CD14-positive monocyte (primary cell): ENCODE results near the gene GPC6. TPM values are rescaled to one million over a fixed set of nuclear protein-coding genes. Genes with fewer than 3 reads are reported as not detected.

ENCODE experiments used
- DNase-seq, 3 donors: peaks; one replicate each; pipeline ENCODE4 v3.0.0-alpha.2; 2011 to 2022
- H2AFZ ChIP-seq: 2 replicates; pipeline ENCODE4 v1.6.0; 2012; ENCODE audit warnings: mild to moderate bottlenecking, low read depth, low read length, inconsistent platforms; ENCODE audit not compliant: insufficient read depth, poor library complexity, severe bottlenecking
- H3K27ac ChIP-seq, 2 donors: 1 replicate in 1 of 2; 2 replicates in 1 of 2; pipeline ENCODE4 v1.5.1; 2012 to 2013; ENCODE audit warnings: low read length in 2 of 2, control low read depth in 1 of 2, inconsistent platforms in 1 of 2, low read depth in 1 of 2, mild to moderate bottlenecking in 1 of 2
- H3K27me3 ChIP-seq, 2 donors: one replicate each; pipeline versions ENCODE4 v1.6.0 to v1.6.1; 2011 to 2013; ENCODE audit warnings: low read length in 2 of 2; ENCODE audit not compliant: control insufficient read depth in 2 of 2, insufficient read depth in 2 of 2
- H3K36me3 ChIP-seq, 2 donors: replicated peaks in 1 of 2; 1 replicate in 1 of 2; 2 replicates in 1 of 2; pipeline versions ENCODE4 v1.5.1 to v1.6.1; 2012 to 2013; ENCODE audit warnings: low read length in 2 of 2, control low read depth in 1 of 2, inconsistent platforms in 1 of 2, mild to moderate bottlenecking in 1 of 2; ENCODE audit not compliant: insufficient read depth in 2 of 2, control insufficient read depth in 1 of 2
- H3K4me1 ChIP-seq, 2 donors: 1 replicate in 1 of 2; 2 replicates in 1 of 2; pipeline versions ENCODE4 v1.5.1 to v1.6.1; 2012 to 2013; ENCODE audit warnings: low read length in 2 of 2, control low read depth in 1 of 2, inconsistent platforms in 1 of 2, mild to moderate bottlenecking in 1 of 2, moderate library complexity in 1 of 2; ENCODE audit not compliant: insufficient read depth in 2 of 2, control insufficient read depth in 1 of 2
- H3K4me2 ChIP-seq: replicated peaks from 2 replicates; pipeline ENCODE3; 2012; ENCODE audit warnings: low read length, moderate library complexity, mild to moderate bottlenecking; ENCODE audit not compliant: poor library complexity, severe bottlenecking; ENCODE audit errors: extremely low read depth
- H3K4me3 ChIP-seq, 3 experiments: fragments of 200-600 bp in 1 of 3; sonication (generic) in 1 of 3; replicated peaks in 1 of 3; 1 replicate in 2 of 3; 2 replicates in 1 of 3; pipeline ENCODE4 v1.5.1; 2011 to 2013; ENCODE audit warnings: low read length in 3 of 3, mild to moderate bottlenecking in 3 of 3, control low read depth in 2 of 3, low read depth in 2 of 3, inconsistent platforms in 1 of 3, moderate library complexity in 1 of 3
- H3K79me2 ChIP-seq: 2 replicates; pipeline ENCODE4 v1.6.0; 2012; ENCODE audit warnings: mild to moderate bottlenecking, control low read depth, inconsistent platforms, low read length, moderate library complexity; ENCODE audit not compliant: insufficient read depth
- H3K9ac ChIP-seq: 2 replicates; pipeline ENCODE4 v1.6.0; 2017; ENCODE audit warnings: low read length, mild to moderate bottlenecking; ENCODE audit not compliant: insufficient read depth, poor library complexity, severe bottlenecking
- H3K9me3 ChIP-seq, 2 donors: replicated peaks in 1 of 2; 1 replicate in 1 of 2; 2 replicates in 1 of 2; pipeline versions ENCODE4 v1.5.1 to v1.6.1; 2012 to 2013; ENCODE audit warnings: low read length in 2 of 2, control low read depth in 1 of 2; ENCODE audit not compliant: control insufficient read depth in 1 of 2, insufficient read depth in 1 of 2
- H4K20me1 ChIP-seq: 2 replicates; pipeline ENCODE4 v1.6.0; 2012; ENCODE audit warnings: mild to moderate bottlenecking, low read length, control low read depth, moderate library complexity; ENCODE audit not compliant: insufficient read depth
- H3K27ac Mint-ChIP-seq, 7 donors: one replicate each; pipeline ENCODE4 v1.8.0; 2020; ENCODE audit warnings: mild to moderate bottlenecking in 7 of 7, mixed read lengths in 7 of 7, moderate library complexity in 6 of 7, inconsistent platforms in 2 of 7
- H3K27me3 Mint-ChIP-seq, 3 donors: one replicate each; pipeline ENCODE4 v1.8.0; 2021 to 2022; ENCODE audit warnings: low read depth in 3 of 3, mild to moderate bottlenecking in 3 of 3, mixed read lengths in 3 of 3, moderate library complexity in 3 of 3, inconsistent platforms in 1 of 3
- H3K36me3 Mint-ChIP-seq, 2 donors: one replicate each; pipeline ENCODE4 v1.8.0; 2020; ENCODE audit warnings: mixed read lengths in 2 of 2, inconsistent platforms in 1 of 2, mild to moderate bottlenecking in 1 of 2
- H3K4me1 Mint-ChIP-seq: one replicate; pipeline ENCODE4 v1.8.0; 2020; ENCODE audit warnings: mild to moderate bottlenecking, mixed read lengths
- H3K4me3 Mint-ChIP-seq, 2 donors: one replicate each; pipeline ENCODE4 v1.8.0; 2020; ENCODE audit warnings: mild to moderate bottlenecking in 2 of 2, mixed read lengths in 2 of 2, moderate library complexity in 1 of 2
- H3K9me3 Mint-ChIP-seq, 7 donors: one replicate each; pipeline ENCODE4 v1.8.0; 2020 to 2022; ENCODE audit warnings: mixed read lengths in 7 of 7, mild to moderate bottlenecking in 6 of 7, moderate library complexity in 6 of 7, inconsistent platforms in 2 of 7
- WGBS: methylation state at CpG from one replicate; pipeline ENCODE4 v1.1.5; 2013; ENCODE audit warnings: missing lambda C conversion rate; ENCODE audit not compliant: insufficient coverage; 5-methylcytosine and 5-hydroxymethylcytosine counted together
- intact Hi-C, 2 donors: fragments of 100-400 bp; cut with micrococcal nuclease; formaldehyde crosslinking; loops; one replicate each; pipeline versions ENCODE4 v1.15.0 to v1.15.1; 2023
- polyA plus RNA-seq, 3 donors: library from polyadenylated mRNA; depleted of rRNA in 1 of 3; unstranded in 2 of 3; stranded (reverse) in 1 of 3; fragments of 300-500 nt in 2 of 3; fragments of >200 nt in 1 of 3; fragmentation: Illumina TruSeq in 2 of 3; gene quantifications; 1 replicate in 2 of 3; 2 replicates in 1 of 3; pipeline ENCODE4 v1.2.3, GENCODE V29; 2012 to 2021
- TF ChIP-seq, protein P1 (sequence below): fragments of 200-600 bp; IDR thresholded peaks from one replicate; pipeline ENCODE4 v1.8.0; 2022; ENCODE audit warnings: antibody characterized with exemption, mild to moderate bottlenecking

Gene GPC6
- polyA plus RNA-seq, 3 donors = not detected

DNA sequence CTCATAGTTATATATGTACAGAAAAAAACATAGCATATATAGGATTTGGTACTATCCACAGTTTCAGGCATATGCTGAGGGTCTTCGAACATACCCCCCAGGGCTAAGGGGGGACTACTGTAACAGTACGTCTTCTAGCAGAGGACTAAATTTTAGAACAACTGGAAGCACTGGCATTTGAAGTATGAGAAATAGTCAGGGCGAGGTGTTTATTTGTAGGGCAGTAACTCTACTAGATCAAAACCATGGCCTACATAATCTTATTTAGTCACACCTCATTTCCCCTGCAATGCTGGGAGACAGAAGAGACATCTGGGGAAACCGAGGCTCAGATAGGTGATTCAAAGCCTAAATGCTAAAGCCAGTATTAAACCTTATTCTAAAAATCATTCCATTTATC is 1007.2 kb downstream of the GPC6 start:
- no CpG with 5 or more reads among the region's 4 CpGs for WGBS
- intact Hi-C loops = no loop called here
- H3K36me3 Mint-ChIP-seq = no peaks in the 10 kb centered on the region

DNA sequence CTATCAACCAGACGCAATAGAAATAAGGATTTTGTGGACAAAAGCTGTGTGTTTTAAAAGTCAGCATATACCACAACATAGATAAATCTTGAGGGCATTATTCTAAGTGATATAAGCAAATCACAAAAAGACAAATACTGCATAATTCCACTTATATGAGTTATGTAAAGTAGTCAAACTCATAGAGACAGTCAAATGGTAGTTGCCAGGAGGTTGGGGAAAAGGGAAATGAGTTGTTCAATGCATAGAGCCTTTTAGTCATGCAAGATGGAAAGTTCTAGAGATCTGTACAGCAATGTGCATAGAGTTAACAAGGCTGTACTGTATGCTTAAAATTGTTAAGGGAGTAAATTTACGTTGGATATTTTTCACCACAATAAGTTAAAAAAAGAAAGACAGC is 1008.1 kb downstream of the GPC6 start:
- no peaks in the 10 kb centered on the region for H3K4me1 Mint-ChIP-seq
- Histone ChIP-seq H3K27ac (no peak overlapping the region), H3K36me3 (no peaks in the 10 kb centered on the region)

More for the DNA sequence above, 1007.2 kb downstream of the GPC6 start:
- Histone ChIP-seq H3K4me3 (no peak overlapping the region), H3K27me3 (no peaks in the 10 kb centered on the region), H3K4me2 (no peak overlapping the region), H3K4me1 (no peaks in the 10 kb centered on the region), H3K9ac (no peak overlapping the region), H3K27ac (no peak overlapping the region), H3K36me3 (no peaks in the 10 kb centered on the region), H3K79me2 (no peaks in the 10 kb centered on the region), H2AFZ (no peak overlapping the region), H3K9me3 (no peaks in the 10 kb centered on the region), H4K20me1 (no peaks in the 10 kb centered on the region)
- Mint-ChIP-seq H3K4me1 (no peaks in the 10 kb centered on the region), H3K27me3 (peaks cover 0 to 3% (median 1%) of the 10 kb centered on the region in 3 donors), H3K4me3 (no peak overlapping the region), H3K27ac (no peak overlapping the region), H3K9me3 (peaks cover 0 to 2% (median 0%) of the 10 kb centered on the region in 7 donors)
- TF ChIP-seq, protein P1, sequence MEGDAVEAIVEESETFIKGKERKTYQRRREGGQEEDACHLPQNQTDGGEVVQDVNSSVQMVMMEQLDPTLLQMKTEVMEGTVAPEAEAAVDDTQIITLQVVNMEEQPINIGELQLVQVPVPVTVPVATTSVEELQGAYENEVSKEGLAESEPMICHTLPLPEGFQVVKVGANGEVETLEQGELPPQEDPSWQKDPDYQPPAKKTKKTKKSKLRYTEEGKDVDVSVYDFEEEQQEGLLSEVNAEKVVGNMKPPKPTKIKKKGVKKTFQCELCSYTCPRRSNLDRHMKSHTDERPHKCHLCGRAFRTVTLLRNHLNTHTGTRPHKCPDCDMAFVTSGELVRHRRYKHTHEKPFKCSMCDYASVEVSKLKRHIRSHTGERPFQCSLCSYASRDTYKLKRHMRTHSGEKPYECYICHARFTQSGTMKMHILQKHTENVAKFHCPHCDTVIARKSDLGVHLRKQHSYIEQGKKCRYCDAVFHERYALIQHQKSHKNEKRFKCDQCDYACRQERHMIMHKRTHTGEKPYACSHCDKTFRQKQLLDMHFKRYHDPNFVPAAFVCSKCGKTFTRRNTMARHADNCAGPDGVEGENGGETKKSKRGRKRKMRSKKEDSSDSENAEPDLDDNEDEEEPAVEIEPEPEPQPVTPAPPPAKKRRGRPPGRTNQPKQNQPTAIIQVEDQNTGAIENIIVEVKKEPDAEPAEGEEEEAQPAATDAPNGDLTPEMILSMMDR = no peak
- no peak for DNase-seq

More for the DNA sequence above, 1008.1 kb downstream of the GPC6 start:
- Histone ChIP-seq H3K9me3 (no peaks in the 10 kb centered on the region), H3K9ac (no peak overlapping the region), H4K20me1 (no peaks in the 10 kb centered on the region), H3K4me1 (no peaks in the 10 kb centered on the region), H3K4me2 (no peak overlapping the region), H2AFZ (no peak overlapping the region), H3K27me3 (no peaks in the 10 kb centered on the region), H3K4me3 (no peak overlapping the region), H3K79me2 (no peaks in the 10 kb centered on the region)
- Mint-ChIP-seq H3K36me3 (no peaks in the 10 kb centered on the region), H3K4me3 (no peak overlapping the region), H3K27me3 (peaks cover 0 to 3% (median 1%) of the 10 kb centered on the region in 3 donors), H3K27ac (no peak overlapping the region), H3K9me3 (peaks cover 0 to 2% (median 0%) of the 10 kb centered on the region in 7 donors)
- DNase-seq = no peak
- intact Hi-C loops = no loop called here
- WGBS = no CpG with 5 or more reads among the region's 2 CpGs
- TF ChIP-seq, protein P1 = no peak
